Sciatic nerve (tissue), 2 donors: Measurements from ENCODE around the gene VEGFA. TPM values are rescaled to one million over a fixed set of nuclear protein-coding genes. Genes with fewer than 3 reads are reported as not detected.
A peak's percentile ranks its signal among the peaks of the same experiment; 100 is the strongest.

Source experiments
- ATAC-seq: fragments of 200-7000 bp; cut with Tn5 transposase; one replicate; pipeline ENCODE4 v1.9.1; 2020; ENCODE audit warnings: mild to moderate bottlenecking, moderate library complexity
- DNase-seq: peaks from one replicate; pipeline ENCODE4 v3.0.0-alpha.2; 2020; ENCODE audit warnings: low spot score
- intact Hi-C: fragments of 100-400 bp; cut with DNase I; formaldehyde crosslinking; loops from one replicate; pipeline ENCODE4 v1.14.2; 2022
- total RNA-seq: library from RNA; stranded (reverse); fragmentation: NEBNext Ultra II Directional; extraction: Animal tissue kit (Norgen Biotek cat#: 25700); gene quantifications from one replicate; pipeline ENCODE4 v1.2.1, GENCODE V29; 2021
- donor health status: DM: no; HTN: no; CAD: no.
- donor health status: DM: no; HTN: no; CAD: no.

Gene VEGFA
- 155 TPM for total RNA-seq

GRCh38 chr6:43769526-43770371 lies at the start of gene VEGFA:
VEGFA (plus strand) TSS chr6:43770211.
- intact Hi-C loops: loop anchor here (2.0 to 5.0 kb wide), 3 partner anchors 102 to 1773 kb away; no protein-coding TSS in a partner anchor
- peak; percentile 97 for DNase-seq
- ATAC-seq: peak; percentile 84

- DNase-seq (peak; percentile 9), ATAC-seq (no peak)
- intact Hi-C loops: no loop called here
These were observed 49.0 kb upstream of the VEGFA start for GRCh38 chr6:43720999-43721398.

GRCh38 chr6:43722920-43723545 lies 47.0 kb upstream of the VEGFA start:
- ATAC-seq (no peak), DNase-seq (peak; percentile 40)
- intact Hi-C loops: no loop called here

- intact Hi-C loops: no loop called here
- peak; percentile 33 for ATAC-seq
These were observed 46.2 kb upstream of the VEGFA start for GRCh38 chr6:43723737-43724295.

GRCh38 chr6:43724354-43724753 lies 45.7 kb upstream of the VEGFA start:
- ATAC-seq (no peak), DNase-seq (no peak)
- intact Hi-C loops: no loop called here

More at GRCh38 chr6:43723737-43724295, 46.2 kb upstream of the VEGFA start:
- DNase-seq: peak; percentile 73

GRCh38 chr6:43724914-43725642 lies 44.9 kb upstream of the VEGFA start:
- intact Hi-C loops: no loop called here
- DNase-seq (peak; percentile 92), ATAC-seq (peak; percentile 98)

- intact Hi-C loops: no loop called here
- ATAC-seq: no peak
- DNase-seq: peak; percentile 51
These were observed 44.1 kb upstream of the VEGFA start for GRCh38 chr6:43725643-43726580.

GRCh38 chr6:43727634-43728033 lies 42.4 kb upstream of the VEGFA start:
- peak; percentile 6 for DNase-seq
- no peak for ATAC-seq
- intact Hi-C loops: no loop called here

GRCh38 chr6:43728586-43728985 lies 41.4 kb upstream of the VEGFA start:
- intact Hi-C loops: no loop called here

GRCh38 chr6:43729537-43729936 lies 40.5 kb upstream of the VEGFA start:
- intact Hi-C loops: no loop called here
- peak; percentile 38 for DNase-seq
- no peak for ATAC-seq

More at GRCh38 chr6:43728586-43728985, 41.4 kb upstream of the VEGFA start:
- ATAC-seq (no peak), DNase-seq (peak; percentile 13)

- intact Hi-C loops: no loop called here
- DNase-seq (no peak), ATAC-seq (no peak)
These were observed 39.4 kb upstream of the VEGFA start for GRCh38 chr6:43730634-43731033.

GRCh38 chr6:43733471-43734293 lies 36.3 kb upstream of the VEGFA start:
- DNase-seq (peak; percentile 36), ATAC-seq (no peak)
- intact Hi-C loops: no loop called here

- intact Hi-C loops: no loop called here
- DNase-seq: peak; percentile 34
- no peak for ATAC-seq
These were observed 35.7 kb upstream of the VEGFA start for GRCh38 chr6:43734294-43734665.

- intact Hi-C loops: no loop called here
- peak; percentile 15 for DNase-seq
- ATAC-seq: no peak
These were observed 34.3 kb upstream of the VEGFA start for GRCh38 chr6:43735642-43736199.

GRCh38 chr6:43736211-43736786 lies 33.7 kb upstream of the VEGFA start:
- no peak for ATAC-seq
- DNase-seq: peak; percentile 21
- intact Hi-C loops: no loop called here

GRCh38 chr6:43736844-43737243 lies 33.2 kb upstream of the VEGFA start:
- intact Hi-C loops: no loop called here
- peak; percentile 42 for DNase-seq
- no peak for ATAC-seq
